ENCODE measurements around the gene SIGLEC1. TPM values are rescaled to one million over a fixed set of nuclear protein-coding genes. Genes with fewer than 3 reads are reported as not detected.
A peak's percentile ranks its signal among the peaks of the same experiment; 100 is the strongest.

The SIGLEC1 gene
- total and polyA plus RNA-seq, 2 of the 8 experiments (the other 6 are each of a cell fraction or from before 2014, with no cell fraction given), result 0.02 TPM; not detected in 1

- ChIA-PET CTCF (ENCODE audit: partially characterized antibody) (interaction anchor here (0.6 to 45.1 kb wide), 8 partner anchors 5 to 109 kb away, joined by 3 to 1432 read pairs (median 4); partner anchors contain the start of genes ADAM33 and SIGLEC1), POLR2A (ENCODE audit: partially characterized antibody) (interaction anchor here (0.9 kb wide), 1 partner anchor 11 kb away, joined by 3 read pairs; no protein-coding TSS in a partner anchor)
- Histone ChIP-seq H4K5ac (ENCODE audit: insufficient read length, low read depth, low read length) (no peak overlapping the region), H2AFZ (ENCODE audit: low read length) (peak overlapping the region; percentile 62; the same call in 1 of the 2 replicates), H3K4ac (replicated peaks; ENCODE audit: insufficient read length, low read depth, low read length) (no peak overlapping the region), H3K4me3 (ENCODE audit: extremely low read depth in 1 of 4, insufficient read depth in 2 of 4, low read depth in 3 of 4, low read length in 4 of 4) (no peak overlapping the region), H3K23ac (ENCODE audit: insufficient read length) (no peak overlapping the region), H3K79me2 (ENCODE audit: control insufficient read depth in 1 of 2, insufficient read depth in 2 of 2, low read length in 2 of 2) (no peaks in the 10 kb centered on the region), H3K23me2 (ENCODE audit: low read depth, low read length) (no peaks in the 10 kb centered on the region), H3K4me1 (replicated peaks in 1 of 4; ENCODE audit: control insufficient read depth in 3 of 4, insufficient read depth in 4 of 4, low read length in 3 of 4) (no peaks in the 10 kb centered on the region), H3K9ac (replicated peaks in 1 of 4; ENCODE audit: extremely low read depth in 1 of 4, low read depth in 3 of 4, low read length in 3 of 4) (no peak overlapping the region), H3K9me3 (ENCODE audit: insufficient read depth in 2 of 2, low read depth in 1 of 2, low read length in 1 of 2) (no peaks in the 10 kb centered on the region), H2AK5ac (ENCODE audit: low read depth, low read length) (no peak overlapping the region), H3K27ac (ENCODE audit: low read depth, low read length) (no peak overlapping the region), H4K20me1 (replicated peaks in 1 of 2; ENCODE audit: control insufficient read depth in 1 of 2, insufficient read depth in 2 of 2, low read length in 2 of 2) (no peaks in the 10 kb centered on the region), H2BK15ac (ENCODE audit: low read length) (no peak overlapping the region), H2BK5ac (ENCODE audit: low read depth, low read length) (no peak overlapping the region), H3K14ac (ENCODE audit: insufficient read length) (no peak overlapping the region), H3K4me2 (ENCODE audit: insufficient read depth in 1 of 2, low read depth in 2 of 2, low read length in 2 of 2) (no peak overlapping the region), H2BK12ac (ENCODE audit: low read depth, low read length) (no peak overlapping the region), H3K56ac (replicated peaks; ENCODE audit: insufficient read length, low read depth, low read length) (no peak overlapping the region), H4K8ac (ENCODE audit: extremely low read depth, insufficient read depth, low read length) (no peak overlapping the region), H3K36me3 (ENCODE audit: control insufficient read depth in 2 of 4, insufficient read depth in 4 of 4, low read length in 3 of 4) (no peaks in the 10 kb centered on the region), H4K91ac (replicated peaks; ENCODE audit: insufficient read length, low read length) (no peak overlapping the region), H2BK120ac (replicated peaks; ENCODE audit: low read depth, low read length) (no peak overlapping the region), H3K27me3 (replicated peaks in 1 of 4; ENCODE audit: control insufficient read depth in 3 of 4, extremely low read depth in 1 of 4, insufficient read depth in 3 of 4, low read length in 3 of 4) (no peaks in the 10 kb centered on the region; a peak in 1 of 7 replicates), H2BK20ac (ENCODE audit: low read length) (no peak overlapping the region), H3K18ac (ENCODE audit: extremely low read depth, low read length) (no peak overlapping the region), H3K79me1 (ENCODE audit: low read depth, low read length) (no peaks in the 10 kb centered on the region)
- no peak for DNase-seq (ENCODE audit: low read depth in 1 of 2, low spot score in 2 of 2)
- no peak for FAIRE-seq
- 90% methylated on average over 13 of the region's 14 CpGs; no CpG with 5 or more reads in 1 of the 2 experiments for WGBS, 2 experiments (ENCODE audit: extremely low coverage in 1 of 2, insufficient coverage in 1 of 2, insufficient read length in 1 of 2, insufficient replicate concordance in 2 of 2, low coverage in 1 of 2, low lambda C conversion rate in 2 of 2, missing lambda C conversion rate in 1 of 2)
- TF ChIP-seq MAX (IDR thresholded peaks at IDR 0.05) (no peak), KDM5A (IDR thresholded peaks at IDR 0.05; ENCODE audit: low read length) (no peak), CTCF (IDR thresholded peaks at IDR 0.05; ENCODE audit: control extremely low read depth in 1 of 3, insufficient read depth in 1 of 3, low read depth in 1 of 3, low read length in 3 of 3) (no peak), ATF2 (IDR thresholded peaks at IDR 0.05; ENCODE audit: low read length) (no peak), SIX5 (IDR thresholded peaks at IDR 0.05; ENCODE audit: low read depth, low read length) (no peak)
Observed at GRCh38 chr20:3705491-3705969, 6.9 kb downstream of the SIGLEC1 start.

All from H1 (cell line).